GM23338 (cell line): ENCODE results near the gene CAMTA1. TPM values are rescaled to one million over a fixed set of nuclear protein-coding genes. Genes with fewer than 3 reads are reported as not detected.

Source experiments
- CREB1 ChIP-seq: fragments of 250-450 bp; sonication (Bioruptor Pico); IDR thresholded peaks from 2 replicates; pipeline ENCODE4 v1.5.0; 2020; ENCODE audit warnings: low read depth, mild to moderate bottlenecking, moderate library complexity
- JUNB ChIP-seq: IDR thresholded peaks from one replicate; pipeline ENCODE4 v1.6.1; 2016; ENCODE audit warnings: antibody characterized with exemption; ENCODE audit not compliant: unreplicated experiment
- POLR2AphosphoS5 ChIP-seq: IDR thresholded peaks from 2 replicates; pipeline ENCODE4 v1.6.1; 2016; ENCODE audit warnings: antibody characterized with exemption, low read depth
- ZNF331 ChIP-seq: fragments of 250-450 bp; sonication (Bioruptor Pico); IDR thresholded peaks from 2 replicates; pipeline ENCODE4 v1.5.0; 2020; ENCODE audit warnings: low read depth, mild to moderate bottlenecking, moderate library complexity
- polyA plus RNA-seq: library from polyadenylated mRNA; unstranded; fragments of >200 nt; fragmentation: Nextera tagmentation; extraction: Ambion mirVana; gene quantifications from 2 replicates; pipeline ENCODE4 v1.2.1, GENCODE V29; 2016
- total RNA-seq: library from RNA; depleted of rRNA; stranded (reverse); fragments of >200 nt; shearing (Covaris generic); gene quantifications from 2 replicates; pipeline ENCODE4 v1.2.3, GENCODE V29; 2014
- TF ChIP-seq, protein P1 (sequence below): fragments of 250-450 bp; sonication (Bioruptor Pico); IDR thresholded peaks from 2 replicates; pipeline ENCODE4 v1.5.0; 2020; ENCODE audit warnings: mild to moderate bottlenecking, moderate library complexity
- TF ChIP-seq, protein P2 (sequence below): IDR thresholded peaks from one replicate; pipeline ENCODE4 v1.6.1; 2018; ENCODE audit warnings: antibody characterized with exemption; ENCODE audit not compliant: unreplicated experiment
- TF ChIP-seq, protein P3 (sequence below): IDR thresholded peaks from 2 replicates; pipeline ENCODE4 v1.6.1; 2016; ENCODE audit warnings: antibody characterized with exemption

The CAMTA1 gene
- total and polyA plus RNA-seq, 2 experiments from 2014 or later = 115 to 519 TPM

GRCh38 chr1:7150724-7151280, 365.5 kb downstream of the CAMTA1 start (continued):
- TF ChIP-seq, protein P1, sequence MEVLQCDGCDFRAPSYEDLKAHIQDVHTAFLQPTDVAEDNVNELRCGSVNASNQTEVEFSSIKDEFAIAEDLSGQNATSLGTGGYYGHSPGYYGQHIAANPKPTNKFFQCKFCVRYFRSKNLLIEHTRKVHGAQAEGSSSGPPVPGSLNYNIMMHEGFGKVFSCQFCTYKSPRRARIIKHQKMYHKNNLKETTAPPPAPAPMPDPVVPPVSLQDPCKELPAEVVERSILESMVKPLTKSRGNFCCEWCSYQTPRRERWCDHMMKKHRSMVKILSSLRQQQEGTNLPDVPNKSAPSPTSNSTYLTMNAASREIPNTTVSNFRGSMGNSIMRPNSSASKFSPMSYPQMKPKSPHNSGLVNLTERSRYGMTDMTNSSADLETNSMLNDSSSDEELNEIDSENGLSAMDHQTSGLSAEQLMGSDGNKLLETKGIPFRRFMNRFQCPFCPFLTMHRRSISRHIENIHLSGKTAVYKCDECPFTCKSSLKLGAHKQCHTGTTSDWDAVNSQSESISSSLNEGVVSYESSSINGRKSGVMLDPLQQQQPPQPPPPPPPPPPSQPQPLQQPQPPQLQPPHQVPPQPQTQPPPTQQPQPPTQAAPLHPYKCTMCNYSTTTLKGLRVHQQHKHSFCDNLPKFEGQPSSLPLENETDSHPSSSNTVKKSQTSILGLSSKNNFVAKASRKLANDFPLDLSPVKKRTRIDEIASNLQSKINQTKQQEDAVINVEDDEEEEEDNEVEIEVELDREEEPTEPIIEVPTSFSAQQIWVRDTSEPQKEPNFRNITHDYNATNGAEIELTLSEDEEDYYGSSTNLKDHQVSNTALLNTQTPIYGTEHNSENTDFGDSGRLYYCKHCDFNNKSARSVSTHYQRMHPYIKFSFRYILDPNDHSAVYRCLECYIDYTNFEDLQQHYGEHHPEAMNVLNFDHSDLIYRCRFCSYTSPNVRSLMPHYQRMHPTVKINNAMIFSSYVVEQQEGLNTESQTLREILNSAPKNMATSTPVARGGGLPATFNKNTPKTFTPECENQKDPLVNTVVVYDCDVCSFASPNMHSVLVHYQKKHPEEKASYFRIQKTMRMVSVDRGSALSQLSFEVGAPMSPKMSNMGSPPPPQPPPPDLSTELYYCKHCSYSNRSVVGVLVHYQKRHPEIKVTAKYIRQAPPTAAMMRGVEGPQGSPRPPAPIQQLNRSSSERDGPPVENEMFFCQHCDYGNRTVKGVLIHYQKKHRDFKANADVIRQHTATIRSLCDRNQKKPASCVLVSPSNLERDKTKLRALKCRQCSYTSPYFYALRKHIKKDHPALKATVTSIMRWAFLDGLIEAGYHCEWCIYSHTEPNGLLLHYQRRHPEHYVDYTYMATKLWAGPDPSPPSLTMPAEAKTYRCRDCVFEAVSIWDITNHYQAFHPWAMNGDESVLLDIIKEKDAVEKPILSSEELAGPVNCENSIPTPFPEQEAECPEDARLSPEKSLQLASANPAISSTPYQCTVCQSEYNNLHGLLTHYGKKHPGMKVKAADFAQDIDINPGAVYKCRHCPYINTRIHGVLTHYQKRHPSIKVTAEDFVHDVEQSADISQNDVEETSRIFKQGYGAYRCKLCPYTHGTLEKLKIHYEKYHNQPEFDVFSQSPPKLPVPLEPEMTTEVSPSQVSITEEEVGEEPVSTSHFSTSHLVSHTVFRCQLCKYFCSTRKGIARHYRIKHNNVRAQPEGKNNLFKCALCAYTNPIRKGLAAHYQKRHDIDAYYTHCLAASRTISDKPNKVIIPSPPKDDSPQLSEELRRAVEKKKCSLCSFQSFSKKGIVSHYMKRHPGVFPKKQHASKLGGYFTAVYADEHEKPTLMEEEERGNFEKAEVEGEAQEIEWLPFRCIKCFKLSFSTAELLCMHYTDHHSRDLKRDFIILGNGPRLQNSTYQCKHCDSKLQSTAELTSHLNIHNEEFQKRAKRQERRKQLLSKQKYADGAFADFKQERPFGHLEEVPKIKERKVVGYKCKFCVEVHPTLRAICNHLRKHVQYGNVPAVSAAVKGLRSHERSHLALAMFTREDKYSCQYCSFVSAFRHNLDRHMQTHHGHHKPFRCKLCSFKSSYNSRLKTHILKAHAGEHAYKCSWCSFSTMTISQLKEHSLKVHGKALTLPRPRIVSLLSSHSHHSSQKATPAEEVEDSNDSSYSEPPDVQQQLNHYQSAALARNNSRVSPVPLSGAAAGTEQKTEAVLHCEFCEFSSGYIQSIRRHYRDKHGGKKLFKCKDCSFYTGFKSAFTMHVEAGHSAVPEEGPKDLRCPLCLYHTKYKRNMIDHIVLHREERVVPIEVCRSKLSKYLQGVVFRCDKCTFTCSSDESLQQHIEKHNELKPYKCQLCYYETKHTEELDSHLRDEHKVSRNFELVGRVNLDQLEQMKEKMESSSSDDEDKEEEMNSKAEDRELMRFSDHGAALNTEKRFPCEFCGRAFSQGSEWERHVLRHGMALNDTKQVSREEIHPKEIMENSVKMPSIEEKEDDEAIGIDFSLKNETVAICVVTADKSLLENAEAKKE (CRISPR knock-in tag) = no peak
- TF ChIP-seq, protein P2, sequence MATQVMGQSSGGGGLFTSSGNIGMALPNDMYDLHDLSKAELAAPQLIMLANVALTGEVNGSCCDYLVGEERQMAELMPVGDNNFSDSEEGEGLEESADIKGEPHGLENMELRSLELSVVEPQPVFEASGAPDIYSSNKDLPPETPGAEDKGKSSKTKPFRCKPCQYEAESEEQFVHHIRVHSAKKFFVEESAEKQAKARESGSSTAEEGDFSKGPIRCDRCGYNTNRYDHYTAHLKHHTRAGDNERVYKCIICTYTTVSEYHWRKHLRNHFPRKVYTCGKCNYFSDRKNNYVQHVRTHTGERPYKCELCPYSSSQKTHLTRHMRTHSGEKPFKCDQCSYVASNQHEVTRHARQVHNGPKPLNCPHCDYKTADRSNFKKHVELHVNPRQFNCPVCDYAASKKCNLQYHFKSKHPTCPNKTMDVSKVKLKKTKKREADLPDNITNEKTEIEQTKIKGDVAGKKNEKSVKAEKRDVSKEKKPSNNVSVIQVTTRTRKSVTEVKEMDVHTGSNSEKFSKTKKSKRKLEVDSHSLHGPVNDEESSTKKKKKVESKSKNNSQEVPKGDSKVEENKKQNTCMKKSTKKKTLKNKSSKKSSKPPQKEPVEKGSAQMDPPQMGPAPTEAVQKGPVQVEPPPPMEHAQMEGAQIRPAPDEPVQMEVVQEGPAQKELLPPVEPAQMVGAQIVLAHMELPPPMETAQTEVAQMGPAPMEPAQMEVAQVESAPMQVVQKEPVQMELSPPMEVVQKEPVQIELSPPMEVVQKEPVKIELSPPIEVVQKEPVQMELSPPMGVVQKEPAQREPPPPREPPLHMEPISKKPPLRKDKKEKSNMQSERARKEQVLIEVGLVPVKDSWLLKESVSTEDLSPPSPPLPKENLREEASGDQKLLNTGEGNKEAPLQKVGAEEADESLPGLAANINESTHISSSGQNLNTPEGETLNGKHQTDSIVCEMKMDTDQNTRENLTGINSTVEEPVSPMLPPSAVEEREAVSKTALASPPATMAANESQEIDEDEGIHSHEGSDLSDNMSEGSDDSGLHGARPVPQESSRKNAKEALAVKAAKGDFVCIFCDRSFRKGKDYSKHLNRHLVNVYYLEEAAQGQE = no peak
- TF ChIP-seq CREB1 = no peak
- TF ChIP-seq POLR2AphosphoS5 = no peak
- TF ChIP-seq JUNB = no peak
- no peak for TF ChIP-seq ZNF331
- TF ChIP-seq, protein P3, sequence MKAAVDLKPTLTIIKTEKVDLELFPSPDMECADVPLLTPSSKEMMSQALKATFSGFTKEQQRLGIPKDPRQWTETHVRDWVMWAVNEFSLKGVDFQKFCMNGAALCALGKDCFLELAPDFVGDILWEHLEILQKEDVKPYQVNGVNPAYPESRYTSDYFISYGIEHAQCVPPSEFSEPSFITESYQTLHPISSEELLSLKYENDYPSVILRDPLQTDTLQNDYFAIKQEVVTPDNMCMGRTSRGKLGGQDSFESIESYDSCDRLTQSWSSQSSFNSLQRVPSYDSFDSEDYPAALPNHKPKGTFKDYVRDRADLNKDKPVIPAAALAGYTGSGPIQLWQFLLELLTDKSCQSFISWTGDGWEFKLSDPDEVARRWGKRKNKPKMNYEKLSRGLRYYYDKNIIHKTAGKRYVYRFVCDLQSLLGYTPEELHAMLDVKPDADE = no peak
